Parathyroid adenoma (tissue), 2 donors: Measurements from ENCODE around the gene ALOX5AP.

Experiments used
- H2AFZ ChIP-seq: fragments of 300-600 bp; sonication (generic); one replicate; pipeline ENCODE4 v1.7.0; 2017; ENCODE audit warnings: antibody characterized with exemption, mild to moderate bottlenecking
- H3K27ac ChIP-seq: fragments of 300-600 bp; sonication (generic); one replicate; pipeline ENCODE4 v1.7.0; 2017
- H3K27me3 ChIP-seq: fragments of 300-600 bp; sonication (generic); one replicate; pipeline ENCODE4 v1.7.0; 2017; ENCODE audit warnings: low read length; ENCODE audit not compliant: control insufficient read depth, insufficient read depth
- H3K36me3 ChIP-seq: fragments of 300-600 bp; sonication (generic); one replicate; pipeline ENCODE4 v1.7.0; 2017; ENCODE audit warnings: low read length; ENCODE audit not compliant: control insufficient read depth, insufficient read depth
- H3K4me1 ChIP-seq: fragments of 300-600 bp; sonication (generic); one replicate; pipeline ENCODE4 v1.7.0; 2017; ENCODE audit warnings: control low read depth
- H3K4me2 ChIP-seq: fragments of 300-600 bp; sonication (generic); one replicate; pipeline ENCODE4 v1.7.0; 2017; ENCODE audit warnings: low read length
- H3K4me3 ChIP-seq: fragments of 300-600 bp; sonication (generic); one replicate; pipeline ENCODE4 v1.7.0; 2017; ENCODE audit warnings: low read depth, low read length
- H3K79me2 ChIP-seq: fragments of 300-600 bp; sonication (generic); one replicate; pipeline ENCODE4 v1.7.0; 2017; ENCODE audit warnings: control low read depth
- H3K9ac ChIP-seq: fragments of 300-600 bp; sonication (generic); one replicate; pipeline ENCODE4 v1.7.0; 2017; ENCODE audit warnings: mild to moderate bottlenecking
- H3K9me3 ChIP-seq: fragments of 300-600 bp; sonication (generic); one replicate; pipeline ENCODE4 v1.7.0; 2017; ENCODE audit warnings: low read length; ENCODE audit not compliant: control insufficient read depth
- TF ChIP-seq, protein P1 (sequence below): fragments of 300-600 bp; sonication (generic); IDR thresholded peaks from one replicate; pipeline ENCODE4 v1.7.0; 2017; ENCODE audit warnings: antibody characterized with exemption, mild to moderate bottlenecking
- donor health status: primary hyperparathyroidism.

ALOX5AP gene

DNA sequence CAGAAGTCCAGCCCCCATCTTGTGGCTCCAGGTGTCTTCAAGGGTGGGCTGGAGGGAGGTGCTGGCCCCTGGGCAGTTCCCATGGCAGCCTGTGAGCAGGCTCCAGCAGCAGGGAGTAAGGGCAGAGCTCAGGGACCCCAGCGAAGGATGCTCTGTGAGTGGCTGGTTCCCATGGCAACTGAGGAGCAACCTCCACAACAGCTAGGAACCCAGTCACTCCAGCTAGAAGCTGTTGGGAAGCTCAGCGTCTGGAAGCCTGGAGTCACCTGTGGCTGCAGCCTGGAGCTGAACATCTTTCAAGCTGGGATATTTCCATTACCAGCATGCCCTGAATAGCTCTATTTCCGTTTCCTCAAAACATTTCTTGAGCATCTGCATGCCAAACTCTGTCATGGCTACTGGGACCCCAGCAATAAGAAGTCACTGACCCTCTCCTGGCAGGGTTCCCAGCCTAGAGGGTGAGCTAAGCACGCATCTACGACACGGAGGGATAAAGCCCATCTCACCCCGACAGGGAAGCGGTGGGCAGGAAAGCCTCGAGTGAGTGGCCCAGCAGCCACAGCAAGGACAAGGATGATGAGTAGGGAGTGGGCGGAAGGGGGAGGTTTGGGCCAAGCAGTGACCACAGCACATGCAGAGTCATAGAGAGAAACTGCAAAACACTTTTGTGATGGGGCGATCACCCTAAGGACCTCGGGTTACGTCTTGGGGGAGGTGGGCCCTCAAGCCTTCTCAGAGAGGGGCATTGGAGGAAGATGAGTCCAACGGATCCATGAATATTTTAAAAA, 52.6 kb downstream of the ALOX5AP start:
- Histone ChIP-seq H2AFZ (no peak overlapping the region), H3K27me3 (no peaks in the 10 kb centered on the region), H3K79me2 (no peaks in the 10 kb centered on the region), H3K4me2 (no peak overlapping the region), H3K36me3 (no peaks in the 10 kb centered on the region), H3K4me3 (no peak overlapping the region), H3K9me3 (no peaks in the 10 kb centered on the region), H3K4me1 (peaks cover 5% of the 10 kb centered on the region), H3K27ac (no peak overlapping the region), H3K9ac (no peak overlapping the region)
- TF ChIP-seq, protein P1, sequence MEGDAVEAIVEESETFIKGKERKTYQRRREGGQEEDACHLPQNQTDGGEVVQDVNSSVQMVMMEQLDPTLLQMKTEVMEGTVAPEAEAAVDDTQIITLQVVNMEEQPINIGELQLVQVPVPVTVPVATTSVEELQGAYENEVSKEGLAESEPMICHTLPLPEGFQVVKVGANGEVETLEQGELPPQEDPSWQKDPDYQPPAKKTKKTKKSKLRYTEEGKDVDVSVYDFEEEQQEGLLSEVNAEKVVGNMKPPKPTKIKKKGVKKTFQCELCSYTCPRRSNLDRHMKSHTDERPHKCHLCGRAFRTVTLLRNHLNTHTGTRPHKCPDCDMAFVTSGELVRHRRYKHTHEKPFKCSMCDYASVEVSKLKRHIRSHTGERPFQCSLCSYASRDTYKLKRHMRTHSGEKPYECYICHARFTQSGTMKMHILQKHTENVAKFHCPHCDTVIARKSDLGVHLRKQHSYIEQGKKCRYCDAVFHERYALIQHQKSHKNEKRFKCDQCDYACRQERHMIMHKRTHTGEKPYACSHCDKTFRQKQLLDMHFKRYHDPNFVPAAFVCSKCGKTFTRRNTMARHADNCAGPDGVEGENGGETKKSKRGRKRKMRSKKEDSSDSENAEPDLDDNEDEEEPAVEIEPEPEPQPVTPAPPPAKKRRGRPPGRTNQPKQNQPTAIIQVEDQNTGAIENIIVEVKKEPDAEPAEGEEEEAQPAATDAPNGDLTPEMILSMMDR = no peak

- Histone ChIP-seq H3K9me3 (no peaks in the 10 kb centered on the region), H3K4me2 (no peak overlapping the region), H2AFZ (no peak overlapping the region), H3K79me2 (no peaks in the 10 kb centered on the region), H3K27me3 (no peaks in the 10 kb centered on the region), H3K27ac (no peak overlapping the region), H3K4me1 (peaks cover 8% of the 10 kb centered on the region), H3K9ac (no peak overlapping the region), H3K36me3 (no peaks in the 10 kb centered on the region), H3K4me3 (no peak overlapping the region)
- TF ChIP-seq, protein P1 = no peak
Measured at GRCh38 chr13:30789166-30789862, 54.0 kb downstream of the ALOX5AP start.

DNA sequence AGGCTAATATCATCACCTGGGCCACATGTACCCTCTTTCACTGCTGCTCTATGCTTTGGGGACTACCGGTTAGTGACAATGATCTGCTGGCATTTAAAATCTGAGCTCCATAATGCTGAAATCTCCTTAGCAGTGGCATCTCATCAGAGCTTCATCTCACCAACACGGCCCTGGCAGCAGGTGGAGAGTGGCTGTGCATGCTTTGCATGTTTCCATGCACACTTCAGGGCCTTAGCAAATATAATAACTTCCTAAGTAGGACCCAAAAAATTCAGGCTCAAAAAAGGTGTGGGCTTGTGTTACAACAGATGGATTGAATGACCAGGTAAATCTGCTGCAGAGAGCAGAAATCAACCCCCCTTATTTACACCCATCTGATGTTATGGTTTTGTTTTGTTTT, 55.2 kb downstream of the ALOX5AP start:
- Histone ChIP-seq H3K27me3 (no peaks in the 10 kb centered on the region), H3K4me2 (no peak overlapping the region), H3K4me1 (peaks cover 8% of the 10 kb centered on the region), H3K4me3 (no peak overlapping the region), H3K9ac (no peak overlapping the region), H2AFZ (no peak overlapping the region), H3K27ac (no peak overlapping the region), H3K79me2 (no peaks in the 10 kb centered on the region), H3K36me3 (no peaks in the 10 kb centered on the region), H3K9me3 (no peaks in the 10 kb centered on the region)
- TF ChIP-seq, protein P1 = no peak

DNA sequence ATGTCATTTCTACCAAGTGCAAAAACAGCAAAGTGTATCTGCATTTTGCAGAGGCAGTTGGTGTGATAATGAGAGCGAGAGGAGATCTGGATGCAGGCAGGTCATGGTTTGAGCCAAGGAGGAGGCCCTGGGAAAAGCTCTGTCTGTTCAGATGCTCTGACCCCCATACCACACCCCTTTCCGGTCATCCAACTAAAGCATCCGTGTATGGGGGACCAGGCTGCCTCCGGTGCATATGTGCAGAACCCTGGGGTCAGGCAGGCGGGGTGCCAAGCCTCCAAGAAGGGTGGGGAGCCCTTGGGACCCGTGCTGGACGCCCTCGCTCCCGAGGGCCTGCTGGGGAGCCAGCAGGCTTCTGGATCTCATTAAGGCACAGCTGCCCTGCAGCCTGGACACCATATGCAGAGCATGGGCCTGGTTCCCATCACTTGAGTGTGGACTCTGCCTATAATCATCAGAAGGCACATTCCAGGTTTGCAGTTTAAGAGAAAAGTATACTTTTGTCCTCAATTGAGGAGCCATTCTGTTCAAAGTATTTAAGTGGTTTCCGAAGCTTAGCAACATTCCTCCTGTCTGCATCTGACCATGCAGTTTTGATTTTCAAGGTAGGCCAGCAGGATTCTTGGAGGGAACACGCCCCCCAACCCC, 56.1 kb downstream of the ALOX5AP start:
- H2AFZ ChIP-seq = peak overlapping the region; percentile 2
- H3K36me3 ChIP-seq = no peaks in the 10 kb centered on the region
- H3K4me1 ChIP-seq = peaks cover 8% of the 10 kb centered on the region
- no peak overlapping the region for H3K4me3 ChIP-seq
- H3K9me3 ChIP-seq = no peaks in the 10 kb centered on the region
- H3K79me2 ChIP-seq = no peaks in the 10 kb centered on the region
- H3K27me3 ChIP-seq = no peaks in the 10 kb centered on the region
- no peak overlapping the region for H3K27ac ChIP-seq
- TF ChIP-seq, protein P1 = no peak
- no peak overlapping the region for H3K4me2 ChIP-seq
- H3K9ac ChIP-seq = no peak overlapping the region
